ENCODE measurements around the gene ZNF555.

DNA sequence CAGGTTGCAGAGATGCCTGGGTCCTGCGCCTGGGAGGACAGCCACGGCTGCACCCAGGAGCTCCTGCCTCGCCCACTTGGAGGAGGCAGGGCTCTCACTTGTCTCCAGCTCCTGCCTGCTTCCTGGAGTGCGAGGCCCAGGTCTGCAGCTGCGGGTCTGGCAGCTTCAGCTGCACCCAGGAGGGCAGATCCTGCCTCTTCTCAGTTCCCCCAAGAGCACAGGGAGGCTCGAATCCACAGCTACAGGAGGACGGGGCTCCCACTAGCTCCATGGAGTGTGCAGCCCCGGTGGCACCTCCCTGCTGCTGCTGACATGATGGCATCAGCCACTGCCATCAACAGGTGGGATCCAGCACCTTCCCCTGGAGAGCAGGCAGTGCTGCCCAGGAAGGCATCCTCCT lies 17.1 kb upstream of the ZNF555 start:
- TF ChIP-seq, protein P1, sequence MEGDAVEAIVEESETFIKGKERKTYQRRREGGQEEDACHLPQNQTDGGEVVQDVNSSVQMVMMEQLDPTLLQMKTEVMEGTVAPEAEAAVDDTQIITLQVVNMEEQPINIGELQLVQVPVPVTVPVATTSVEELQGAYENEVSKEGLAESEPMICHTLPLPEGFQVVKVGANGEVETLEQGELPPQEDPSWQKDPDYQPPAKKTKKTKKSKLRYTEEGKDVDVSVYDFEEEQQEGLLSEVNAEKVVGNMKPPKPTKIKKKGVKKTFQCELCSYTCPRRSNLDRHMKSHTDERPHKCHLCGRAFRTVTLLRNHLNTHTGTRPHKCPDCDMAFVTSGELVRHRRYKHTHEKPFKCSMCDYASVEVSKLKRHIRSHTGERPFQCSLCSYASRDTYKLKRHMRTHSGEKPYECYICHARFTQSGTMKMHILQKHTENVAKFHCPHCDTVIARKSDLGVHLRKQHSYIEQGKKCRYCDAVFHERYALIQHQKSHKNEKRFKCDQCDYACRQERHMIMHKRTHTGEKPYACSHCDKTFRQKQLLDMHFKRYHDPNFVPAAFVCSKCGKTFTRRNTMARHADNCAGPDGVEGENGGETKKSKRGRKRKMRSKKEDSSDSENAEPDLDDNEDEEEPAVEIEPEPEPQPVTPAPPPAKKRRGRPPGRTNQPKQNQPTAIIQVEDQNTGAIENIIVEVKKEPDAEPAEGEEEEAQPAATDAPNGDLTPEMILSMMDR (IDR thresholded peaks at IDR 0.05), result no peak
- TF ChIP-seq SMC3 (IDR thresholded peaks at IDR 0.05) (no peak), POLR2A (IDR thresholded peaks at IDR 0.05; ENCODE audit: low read length) (no peak), NR3C1 (IDR thresholded peaks at IDR 0.05) (no peak), ZFP36 (IDR thresholded peaks at IDR 0.05; ENCODE audit: borderline replicate concordance, partially characterized antibody) (no peak), PHF8 (IDR thresholded peaks at IDR 0.05; ENCODE audit: borderline replicate concordance, low read depth) (no peak)

Data from A549 (cell line).